ENCODE measurements around the gene COG4. TPM values are rescaled to one million over a fixed set of nuclear protein-coding genes. Genes with fewer than 3 reads are reported as not detected.

COG4 gene
- total and polyA plus RNA-seq, 7 donors: 29.1 to 80.3 (median 53.0) TPM

- no peak overlapping the region for H3K4me3 ChIP-seq
- DNase-seq (no peak), ATAC-seq (peak in 1 of 4 donors; percentile 43)
- intact Hi-C loops (cut with DNase I): no loop called here
- peaks cover 9 to 89% of the 10 kb centered on the region in 2 donors for H3K36me3 ChIP-seq (ENCODE audit: insufficient read depth in 1 of 2, low read depth in 1 of 2)
- no peaks in the 10 kb centered on the region for H3K27me3 ChIP-seq (ENCODE audit: insufficient read depth in 3 of 3, low read length in 2 of 3)
- H3K27ac ChIP-seq: no peak overlapping the region
- no peak for TF ChIP-seq CTCF (IDR thresholded peaks at IDR 0.05)
- 75 to 84% (median 77%) methylated on average over 9 of the region's 9 CpGs for WGBS, 3 donors
- H3K9me3 ChIP-seq: no peaks in the 10 kb centered on the region
- H3K4me1 ChIP-seq: no peaks in the 10 kb centered on the region
Observed at GRCh38 chr16:70495425-70496182, 27.8 kb downstream of the COG4 start.

GRCh38 chr16:70494777-70495176, 28.6 kb downstream of the COG4 start:
- DNase-seq: no peak
- H3K4me1 ChIP-seq: no peaks in the 10 kb centered on the region
- no peak for TF ChIP-seq CTCF (IDR thresholded peaks at IDR 0.05)
- ATAC-seq: no peak
- no peaks in the 10 kb centered on the region for H3K9me3 ChIP-seq
- 83 to 92% (median 91%) methylated on average over 2 of the region's 2 CpGs for WGBS, 3 donors
- H3K27me3 ChIP-seq (ENCODE audit: insufficient read depth in 3 of 3, low read length in 2 of 3): no peaks in the 10 kb centered on the region
- peaks cover 9 to 84% of the 10 kb centered on the region in 2 donors for H3K36me3 ChIP-seq (ENCODE audit: insufficient read depth in 1 of 2, low read depth in 1 of 2)
- H3K27ac ChIP-seq: no peak overlapping the region
- H3K4me3 ChIP-seq: no peak overlapping the region
- intact Hi-C loops (cut with DNase I): no loop called here

GRCh38 chr16:70494202-70494770, 29.1 kb downstream of the COG4 start:
- DNase-seq (no peak), ATAC-seq (peak in 2 of 4 donors; percentile 31 to 48)
- WGBS, 3 donors: 49 to 70% (median 50%) methylated on average over 5 of the region's 5 CpGs
- no peak overlapping the region for H3K4me3 ChIP-seq
- no peak for TF ChIP-seq CTCF (IDR thresholded peaks at IDR 0.05)
- H3K36me3 ChIP-seq (ENCODE audit: insufficient read depth in 1 of 2, low read depth in 1 of 2): peaks cover 9 to 84% of the 10 kb centered on the region in 2 donors
- H3K27me3 ChIP-seq (ENCODE audit: insufficient read depth in 3 of 3, low read length in 2 of 3): no peaks in the 10 kb centered on the region
- H3K4me1 ChIP-seq: no peaks in the 10 kb centered on the region
- H3K27ac ChIP-seq: no peak overlapping the region
- no peaks in the 10 kb centered on the region for H3K9me3 ChIP-seq
- intact Hi-C loops (cut with DNase I): no loop called here

DNA sequence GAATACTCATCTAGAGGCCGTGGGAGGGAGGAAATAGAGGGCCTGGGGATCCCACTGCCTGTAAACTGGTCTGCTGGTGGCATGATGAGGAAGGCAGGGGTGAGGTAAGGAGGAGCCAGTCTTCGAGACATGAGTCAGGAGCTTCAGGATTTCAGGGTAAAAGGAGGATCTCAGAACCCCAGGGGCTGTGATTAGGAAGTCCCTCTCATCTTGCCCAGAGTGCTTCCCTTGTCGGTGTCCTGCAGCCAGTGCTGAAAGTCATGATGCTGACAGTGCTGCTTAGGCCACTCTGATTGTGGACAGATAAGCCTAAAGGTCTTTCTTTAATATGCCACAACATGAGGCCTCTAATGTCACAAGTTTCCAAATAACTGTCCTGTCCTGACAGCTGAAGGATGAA, 29.6 kb downstream of the COG4 start:
- Histone ChIP-seq H3K36me3 (ENCODE audit: insufficient read depth in 1 of 2, low read depth in 1 of 2) (peaks cover 9 to 84% of the 10 kb centered on the region in 2 donors), H3K9me3 (no peaks in the 10 kb centered on the region), H3K4me3 (no peak overlapping the region), H3K4me1 (peaks cover 2% of the 10 kb centered on the region), H3K27ac (peak overlapping the region; percentile 23), H3K27me3 (ENCODE audit: insufficient read depth in 3 of 3, low read length in 2 of 3) (no peaks in the 10 kb centered on the region)
- TF ChIP-seq CTCF (IDR thresholded peaks at IDR 0.05): no peak
- intact Hi-C loops (cut with DNase I): no loop called here
- 38 to 74% (median 47%) methylated on average over 3 of the region's 3 CpGs for WGBS, 3 donors
- DNase-seq (no peak), ATAC-seq (peak in 2 of 4 donors; percentile 25 to 41)

All from psoas muscle (tissue), 8 donors.